Activated CD8-positive, alpha-beta T cell treated with anti-CD3 and anti-CD28 coated beads, Interleukin-2, amount 10 ng/mL, durations not matched to agents 7 days and 5 days (primary cell): Measurements from ENCODE around the gene FAM89A. TPM values are rescaled to one million over a fixed set of nuclear protein-coding genes. Genes with fewer than 3 reads are reported as not detected.
A peak's percentile ranks its signal among the peaks of the same experiment; 100 is the strongest.
"Not testable (repeated sequence)": the region's sequence is repeated elsewhere in the genome, so short reads cannot be mapped to it uniquely, and the experiment has no call there.

Experiments
- ATAC-seq: fragments of 150-1000 bp; cut with Tn5 transposase; one replicate; pipeline ENCODE4 v1.10.0; 2021; ENCODE audit warnings: moderate library complexity
- CTCF ChIA-PET: fragments of 350-600 bp; sonication (Branson Sonifier 250); formaldehyde crosslinking; loops from one replicate; lab custom pipeline; 2021; ENCODE audit warnings: antibody characterized with exemption; lab: Charles Lee
- POLR2A ChIA-PET: fragments of 350-600 bp; sonication (Branson Sonifier 250); formaldehyde crosslinking; loops from one replicate; lab custom pipeline; 2021; ENCODE audit warnings: antibody characterized with exemption; lab: Charles Lee
- DNase-seq: peaks from one replicate; pipeline ENCODE4 v3.0.0-alpha.2; 2020
- H3K27ac Mint-ChIP-seq: one replicate; pipeline ENCODE4 v1.8.0; 2021; ENCODE audit warnings: mild to moderate bottlenecking, mixed read lengths
- H3K27me3 Mint-ChIP-seq: one replicate; pipeline ENCODE4 v1.8.0; 2021; ENCODE audit warnings: low read depth, mixed read lengths
- H3K36me3 Mint-ChIP-seq: one replicate; pipeline ENCODE4 v1.8.0; 2021; ENCODE audit warnings: low read depth, mixed read lengths
- H3K4me1 Mint-ChIP-seq: one replicate; pipeline ENCODE4 v1.8.0; 2021; ENCODE audit warnings: low read depth, mixed read lengths
- H3K4me3 Mint-ChIP-seq: one replicate; pipeline ENCODE4 v1.8.0; 2021; ENCODE audit warnings: mild to moderate bottlenecking, mixed read lengths
- H3K9me3 Mint-ChIP-seq: one replicate; pipeline ENCODE4 v1.8.0; 2022; ENCODE audit warnings: mixed read lengths; ENCODE audit not compliant: insufficient read depth
- total RNA-seq, 2 experiments: library from RNA; stranded (reverse); gene quantifications; one replicate each; pipeline ENCODE4 v1.2.3, GENCODE V29; 2021

The FAM89A gene
- total RNA-seq, 2 experiments from 2014 or later, result 5.7 to 6.1 TPM

- CTCF ChIA-PET, result interaction anchor here (1.2 to 1.4 kb wide), 2 partner anchors 12 to 25 kb away, joined by 3 to 4 read pairs; no protein-coding TSS in a partner anchor
- H3K4me1 Mint-ChIP-seq, result peaks cover 18% of the 10 kb centered on the region
- DNase-seq, result no peak
- peaks cover 6% of the 10 kb centered on the region for H3K36me3 Mint-ChIP-seq
- no peaks in the 10 kb centered on the region for H3K9me3 Mint-ChIP-seq
- ATAC-seq, result no peak
- H3K4me3 Mint-ChIP-seq, result peak overlapping the region; percentile 29
- POLR2A ChIA-PET, result no interaction called here
- peaks cover 34% of the 10 kb centered on the region for H3K27me3 Mint-ChIP-seq
- H3K27ac Mint-ChIP-seq, result no peak overlapping the region
Observed at GRCh38 chr1:231041719-231042261, 1.7 kb upstream of the FAM89A start.

- peaks cover 25% of the 10 kb centered on the region for H3K4me1 Mint-ChIP-seq
- peaks cover 30% of the 10 kb centered on the region for H3K27me3 Mint-ChIP-seq
- ChIA-PET POLR2A (interaction anchor here (0.6 to 1.3 kb wide), 2 partner anchors 10 to 67 kb away, joined by 3 read pairs; no protein-coding TSS in a partner anchor), CTCF (interaction anchor here (1.2 to 2.0 kb wide), 3 partner anchors 12 to 26 kb away, joined by 3 to 8 read pairs (median 4); no protein-coding TSS in a partner anchor)
- peaks cover 6% of the 10 kb centered on the region for H3K36me3 Mint-ChIP-seq
- DNase-seq (no peak), ATAC-seq (no peak)
- H3K4me3 Mint-ChIP-seq, result peak overlapping the region; percentile 65
- H3K27ac Mint-ChIP-seq, result no peak overlapping the region
- H3K9me3 Mint-ChIP-seq, result no peaks in the 10 kb centered on the region
Observed at GRCh38 chr1:231040800-231041718, 1.0 kb upstream of the FAM89A start.

- CTCF ChIA-PET, result interaction anchor here (0.5 to 2.0 kb wide), 4 partner anchors 11 to 398 kb away, joined by 3 to 8 read pairs (median 4); no protein-coding TSS in a partner anchor
- H3K4me3 Mint-ChIP-seq, result peak overlapping the region; percentile 71
- no peak overlapping the region for H3K27ac Mint-ChIP-seq
- peaks cover 26% of the 10 kb centered on the region for H3K4me1 Mint-ChIP-seq
- peak; percentile 41 for DNase-seq
- peaks cover 19% of the 10 kb centered on the region for H3K27me3 Mint-ChIP-seq
- POLR2A ChIA-PET, result interaction anchor here (0.7 to 1.3 kb wide), 4 partner anchors 14 to 66 kb away, joined by 3 to 5 read pairs (median 4); no protein-coding TSS in a partner anchor
- peak; percentile 53 for ATAC-seq
- no peaks in the 10 kb centered on the region for H3K9me3 Mint-ChIP-seq
- peaks cover 6% of the 10 kb centered on the region for H3K36me3 Mint-ChIP-seq
Observed at GRCh38 chr1:231039161-231040018, 664 bp downstream of the FAM89A start.

DNA sequence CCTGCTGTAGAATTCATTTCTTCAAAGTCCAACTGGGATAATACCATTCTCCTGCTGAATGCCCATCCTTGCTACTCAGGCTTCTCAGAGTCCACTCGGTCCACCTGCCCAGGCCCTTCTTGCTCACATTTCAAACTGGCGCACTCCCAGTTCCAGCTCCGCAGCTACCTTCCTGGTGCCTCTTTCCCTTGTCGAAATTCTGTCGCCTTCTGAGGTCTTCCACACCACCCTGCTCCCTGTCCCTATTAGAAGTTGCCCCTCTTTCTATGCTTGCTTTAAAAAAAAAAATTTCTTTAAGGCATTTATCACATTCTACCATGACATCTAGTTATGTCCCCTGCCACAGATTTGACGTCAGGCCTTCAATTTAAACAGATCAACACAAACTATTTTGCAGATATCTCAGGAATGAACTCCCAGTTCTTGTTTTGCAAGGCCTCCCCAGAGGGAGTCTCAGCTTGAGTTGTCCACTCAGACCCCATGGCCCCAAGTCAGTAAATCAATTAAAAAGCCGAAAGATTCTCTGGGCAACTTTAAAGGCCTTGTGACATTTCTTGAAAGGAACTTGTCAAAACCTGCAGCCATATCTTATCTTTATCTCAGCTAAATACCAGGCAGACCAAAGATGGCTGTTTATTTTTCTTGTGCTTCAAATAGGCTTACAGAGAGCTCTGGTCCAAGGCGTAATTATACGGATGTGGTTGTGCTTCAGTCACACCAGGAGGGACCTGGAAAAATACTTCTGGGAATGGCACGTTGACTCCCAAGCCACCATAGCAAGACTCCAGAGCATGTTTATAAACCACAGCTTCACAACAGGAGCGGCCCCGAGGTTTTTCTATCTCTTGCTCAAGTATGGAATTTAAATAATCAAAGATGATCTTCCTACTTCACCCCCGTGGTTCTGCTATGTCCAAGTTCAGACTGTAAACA, 2.2 kb downstream of the FAM89A start:
- peaks cover 13% of the 10 kb centered on the region for H3K27me3 Mint-ChIP-seq
- DNase-seq, result no peak
- ATAC-seq, result no peak
- peaks cover 6% of the 10 kb centered on the region for H3K36me3 Mint-ChIP-seq
- peaks cover 30% of the 10 kb centered on the region for H3K4me1 Mint-ChIP-seq
- no peak overlapping the region for H3K4me3 Mint-ChIP-seq
- CTCF ChIA-PET, result interaction anchor here (0.6 to 1.7 kb wide), 5 partner anchors 9 to 886 kb away, joined by 3 to 4 read pairs (median 3); no protein-coding TSS in a partner anchor
- POLR2A ChIA-PET, result no interaction called here
- H3K9me3 Mint-ChIP-seq, result no peaks in the 10 kb centered on the region
- no peak overlapping the region for H3K27ac Mint-ChIP-seq

GRCh38 chr1:231036416-231036815, 3.6 kb downstream of the FAM89A start:
- peaks cover 6% of the 10 kb centered on the region for H3K36me3 Mint-ChIP-seq
- peaks cover 32% of the 10 kb centered on the region for H3K4me1 Mint-ChIP-seq
- H3K27ac Mint-ChIP-seq, result no peak overlapping the region
- no peaks in the 10 kb centered on the region for H3K9me3 Mint-ChIP-seq
- DNase-seq, result no peak
- H3K4me3 Mint-ChIP-seq, result no peak overlapping the region
- ChIA-PET POLR2A (no interaction called here), CTCF (interaction anchor here (1.2 to 1.7 kb wide), 2 partner anchors 9 to 57 kb away, joined by 4 to 5 read pairs; partner anchors contain the start of genes ARV1 and TTC13)
- peaks cover 5% of the 10 kb centered on the region for H3K27me3 Mint-ChIP-seq
- ATAC-seq, result no peak

GRCh38 chr1:231035799-231036198, 4.3 kb downstream of the FAM89A start:
- ChIA-PET POLR2A (no interaction called here), CTCF (interaction anchor here (1.2 to 1.7 kb wide), 2 partner anchors 9 to 57 kb away, joined by 4 to 5 read pairs; partner anchors contain the start of genes ARV1 and TTC13)
- Mint-ChIP-seq H3K36me3 (peaks cover 6% of the 10 kb centered on the region), H3K9me3 (no peaks in the 10 kb centered on the region), H3K4me3 (no peak overlapping the region), H3K27ac (no peak overlapping the region), H3K4me1 (peaks cover 30% of the 10 kb centered on the region), H3K27me3 (peaks cover 2% of the 10 kb centered on the region)
- DNase-seq (no peak), ATAC-seq (no peak)

DNA sequence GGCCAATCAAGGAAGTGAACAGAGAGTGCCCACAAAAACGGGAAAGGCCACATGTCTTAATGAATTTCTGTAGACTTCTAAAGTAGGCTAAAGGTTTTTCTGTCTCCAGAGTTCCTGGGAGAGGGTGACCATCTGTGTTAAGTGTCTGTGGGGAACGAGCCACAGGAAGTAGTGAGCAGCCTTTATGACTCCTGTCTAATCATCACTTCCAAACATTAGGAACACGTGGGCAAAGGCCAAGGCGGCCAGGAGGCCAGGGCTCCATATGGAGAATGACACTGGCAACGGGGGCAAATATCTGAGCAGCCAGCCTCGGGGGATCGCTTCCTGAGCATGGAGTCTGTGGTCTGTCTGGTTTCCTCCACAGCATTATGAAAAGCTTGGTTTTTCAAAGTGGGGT, 7.1 kb downstream of the FAM89A start:
- Mint-ChIP-seq H3K9me3 (no peaks in the 10 kb centered on the region), H3K4me3 (no peak overlapping the region), H3K27ac (no peak overlapping the region), H3K4me1 (peaks cover 34% of the 10 kb centered on the region), H3K27me3 (no peaks in the 10 kb centered on the region), H3K36me3 (peaks cover 6% of the 10 kb centered on the region)
- CTCF ChIA-PET, result no interaction called here
- DNase-seq (no peak), ATAC-seq (no peak)
- POLR2A ChIA-PET, result no interaction called here

GRCh38 chr1:231029841-231030240, 10.2 kb downstream of the FAM89A start:
- Mint-ChIP-seq H3K9me3 (no peaks in the 10 kb centered on the region), H3K27ac (no peak overlapping the region), H3K4me3 (no peak overlapping the region), H3K36me3 (no peaks in the 10 kb centered on the region), H3K27me3 (no peaks in the 10 kb centered on the region), H3K4me1 (peaks cover 17% of the 10 kb centered on the region)
- no peak for DNase-seq
- ATAC-seq, result no peak
- ChIA-PET CTCF (interaction anchor here (1.6 kb wide), 1 partner anchor 14 kb away, joined by 4 read pairs; no protein-coding TSS in a partner anchor), POLR2A (no interaction called here)

GRCh38 chr1:231029247-231029646, 10.8 kb downstream of the FAM89A start:
- H3K27me3 Mint-ChIP-seq, ATAC-seq, DNase-seq, H3K4me3 Mint-ChIP-seq, H3K36me3 Mint-ChIP-seq, H3K27ac Mint-ChIP-seq, POLR2A ChIA-PET, H3K9me3 Mint-ChIP-seq: not testable (repeated sequence)
- CTCF ChIA-PET, result interaction anchor here (1.3 kb wide), 1 partner anchor 9 kb away, joined by 4 read pairs; no protein-coding TSS in a partner anchor
- H3K4me1 Mint-ChIP-seq, result peaks cover 17% of the 10 kb centered on the region

DNA sequence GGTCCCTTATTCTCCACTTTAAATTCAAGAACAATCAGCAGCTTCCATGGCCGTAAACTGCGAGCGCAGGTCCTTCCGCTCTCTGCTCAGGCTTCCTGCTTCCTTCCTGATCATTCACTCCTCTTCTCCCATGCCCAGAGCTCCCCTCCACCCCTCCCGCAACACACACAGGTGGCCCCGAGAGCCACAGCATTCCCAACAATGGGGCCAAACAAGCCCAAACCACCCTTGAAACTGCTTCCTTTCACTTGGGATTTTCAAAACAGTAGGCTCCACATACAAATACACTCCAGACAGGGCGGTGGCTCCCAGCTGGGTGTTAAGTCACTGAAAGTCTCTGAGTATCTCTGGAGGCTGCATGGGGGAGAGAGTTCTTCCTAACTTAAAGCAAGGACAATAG, 11.4 kb downstream of the FAM89A start:
- Mint-ChIP-seq H3K27me3 (no peaks in the 10 kb centered on the region), H3K27ac (no peak overlapping the region), H3K4me3 (no peak overlapping the region), H3K36me3 (no peaks in the 10 kb centered on the region), H3K4me1 (peaks cover 17% of the 10 kb centered on the region), H3K9me3 (no peaks in the 10 kb centered on the region)
- ChIA-PET POLR2A (interaction anchor here (0.6 kb wide), 1 partner anchor 20 kb away, joined by 3 read pairs; no protein-coding TSS in a partner anchor), CTCF (interaction anchor here (1.3 kb wide), 1 partner anchor 10 kb away, joined by 4 read pairs; no protein-coding TSS in a partner anchor)
- no peak for ATAC-seq
- no peak for DNase-seq
